ENCODE data around the gene SERINC3.

Gene SERINC3

GRCh38 chr20:44552050-44552449 lies 30.2 kb upstream of the SERINC3 start:
- no peak overlapping the region for H3K4me3 ChIP-seq (ENCODE audit: low read depth in 1 of 2, low read length in 1 of 2)
- H3K27me3 ChIP-seq: no peaks in the 10 kb centered on the region
- H3K27ac ChIP-seq: no peak overlapping the region
- no peaks in the 10 kb centered on the region for H3K36me3 ChIP-seq
- H3K9me3 ChIP-seq: no peaks in the 10 kb centered on the region
- no peak for TF ChIP-seq CTCF (IDR thresholded peaks at IDR 0.05)
- no peaks in the 10 kb centered on the region for H3K4me1 ChIP-seq (ENCODE audit: control insufficient read depth in 1 of 2, insufficient read depth in 1 of 2, low read depth in 1 of 2, low read length in 1 of 2)

- Histone ChIP-seq H3K4me1 (ENCODE audit: control insufficient read depth in 1 of 2, insufficient read depth in 1 of 2, low read depth in 1 of 2, low read length in 1 of 2) (no peaks in the 10 kb centered on the region), H3K27me3 (no peaks in the 10 kb centered on the region), H3K9me3 (no peaks in the 10 kb centered on the region), H3K4me3 (ENCODE audit: low read depth in 1 of 2, low read length in 1 of 2) (no peak overlapping the region), H3K36me3 (no peaks in the 10 kb centered on the region), H3K27ac (no peak overlapping the region)
- TF ChIP-seq CTCF (IDR thresholded peaks at IDR 0.05): no peak
Measured at GRCh38 chr20:44549123-44549522, 27.3 kb upstream of the SERINC3 start.

GRCh38 chr20:44547419-44547818 lies 25.5 kb upstream of the SERINC3 start:
- no peaks in the 10 kb centered on the region for H3K9me3 ChIP-seq
- no peak overlapping the region for H3K4me3 ChIP-seq (ENCODE audit: low read depth in 1 of 2, low read length in 1 of 2)
- no peaks in the 10 kb centered on the region for H3K36me3 ChIP-seq
- no peaks in the 10 kb centered on the region for H3K4me1 ChIP-seq (ENCODE audit: control insufficient read depth in 1 of 2, insufficient read depth in 1 of 2, low read depth in 1 of 2, low read length in 1 of 2)
- TF ChIP-seq CTCF (IDR thresholded peaks at IDR 0.05): no peak
- H3K27ac ChIP-seq: no peak overlapping the region
- H3K27me3 ChIP-seq: no peaks in the 10 kb centered on the region

- Histone ChIP-seq H3K27ac (no peak overlapping the region), H3K9me3 (no peaks in the 10 kb centered on the region)
- no peak for TF ChIP-seq CTCF (IDR thresholded peaks at IDR 0.05)
Measured at GRCh38 chr20:44544263-44544662, 22.4 kb upstream of the SERINC3 start.

GRCh38 chr20:44543358-44543757 lies 21.5 kb upstream of the SERINC3 start:
- H3K27me3 ChIP-seq: no peaks in the 10 kb centered on the region
- no peak overlapping the region for H3K4me3 ChIP-seq (ENCODE audit: low read depth in 1 of 2, low read length in 1 of 2)
- no peak for TF ChIP-seq CTCF (IDR thresholded peaks at IDR 0.05)
- H3K36me3 ChIP-seq: no peaks in the 10 kb centered on the region
- H3K4me1 ChIP-seq (ENCODE audit: control insufficient read depth in 1 of 2, insufficient read depth in 1 of 2, low read depth in 1 of 2, low read length in 1 of 2): no peaks in the 10 kb centered on the region
- no peak overlapping the region for H3K27ac ChIP-seq
- H3K9me3 ChIP-seq: no peaks in the 10 kb centered on the region

More at GRCh38 chr20:44544263-44544662, 22.4 kb upstream of the SERINC3 start:
- Histone ChIP-seq H3K4me3 (ENCODE audit: low read depth in 1 of 2, low read length in 1 of 2) (no peak overlapping the region), H3K27me3 (no peaks in the 10 kb centered on the region), H3K4me1 (ENCODE audit: control insufficient read depth in 1 of 2, insufficient read depth in 1 of 2, low read depth in 1 of 2, low read length in 1 of 2) (no peaks in the 10 kb centered on the region), H3K36me3 (no peaks in the 10 kb centered on the region)

- no peak for TF ChIP-seq CTCF (IDR thresholded peaks at IDR 0.05)
- H3K27ac ChIP-seq: no peak overlapping the region
- H3K4me3 ChIP-seq (ENCODE audit: low read depth in 1 of 2, low read length in 1 of 2): no peak overlapping the region
- H3K4me1 ChIP-seq (ENCODE audit: control insufficient read depth in 1 of 2, insufficient read depth in 1 of 2, low read depth in 1 of 2, low read length in 1 of 2): no peaks in the 10 kb centered on the region
- H3K9me3 ChIP-seq: no peaks in the 10 kb centered on the region
- H3K27me3 ChIP-seq: no peaks in the 10 kb centered on the region
- no peaks in the 10 kb centered on the region for H3K36me3 ChIP-seq
Measured at GRCh38 chr20:44542890-44543289, 21.0 kb upstream of the SERINC3 start.

All from neutrophil (primary cell).